Panc1 (cell line): Measurements from ENCODE around the gene SLC6A13.

Experiments used
- CTCF ChIP-seq: fragments of 450-650 bp; IDR thresholded peaks from 2 replicates; pipeline ENCODE4 v1.5.1; 2017; ENCODE audit warnings: mild to moderate bottlenecking
- POLR2AphosphoS5 ChIP-seq: IDR thresholded peaks from 2 replicates; pipeline ENCODE4 v1.6.1; 2012; ENCODE audit warnings: mild to moderate bottlenecking, low read depth, low read length, moderate library complexity
- REST ChIP-seq, 2 experiments: IDR thresholded peaks; 2 replicates each; pipeline ENCODE4 v1.6.1; 2011 to 2012; ENCODE audit warnings: low read depth in 2 of 2, control low read depth in 1 of 2, low read length in 1 of 2, mild to moderate bottlenecking in 1 of 2, moderate library complexity in 1 of 2; ENCODE audit not compliant: insufficient read depth in 1 of 2
- SIN3A ChIP-seq: IDR thresholded peaks from 2 replicates; pipeline ENCODE4 v1.6.1; 2012; ENCODE audit warnings: low read depth, mild to moderate bottlenecking, low read length, moderate library complexity, borderline replicate concordance; ENCODE audit not compliant: insufficient read depth
- TCF7L2 ChIP-seq: IDR thresholded peaks from 2 replicates; pipeline ENCODE4 v1.6.1; 2011; ENCODE audit warnings: mild to moderate bottlenecking, low read depth, low read length, inconsistent platforms

- TF ChIP-seq REST (IDR thresholded peaks at IDR 0.05; ENCODE audit: insufficient read depth in 1 of 2, low read depth in 2 of 2, low read length in 1 of 2) (no peak), CTCF (no peak), POLR2AphosphoS5 (no peak), SIN3A (no peak), TCF7L2 (no peak)
Measured at GRCh38 chr12:171276-171675, 91.4 kb downstream of the SLC6A13 start.
